DND-41 (cell line): ENCODE data around the gene FCN2.

Source experiments
- CTCF ChIP-seq: IDR thresholded peaks from 2 replicates; pipeline ENCODE4 v1.5.1; 2012; ENCODE audit warnings: borderline replicate concordance, low read length, moderate library complexity, mild to moderate bottlenecking; ENCODE audit not compliant: poor library complexity, severe bottlenecking; ENCODE audit errors: extremely low read depth
- EZH2 ChIP-seq: IDR thresholded peaks from 3 replicates; pipeline ENCODE4 v1.6.1; 2012; ENCODE audit warnings: borderline replicate concordance, low read depth, mild to moderate bottlenecking, moderate library complexity, low read length, inconsistent platforms; ENCODE audit not compliant: severe bottlenecking

- no peak for TF ChIP-seq CTCF
- no peak for TF ChIP-seq EZH2
These were observed 682 bp downstream of the FCN2 start for GRCh38 chr9:134881313-134881670.
